Suppressor macrophage treated with lipopolysaccharide for 4 hours (primary cell): Measurements from ENCODE around the gene ZNF423.

Experiments
- DNase-seq: peaks from one replicate; pipeline ENCODE4 v3.0.0-alpha.2; 2020

ZNF423 gene

GRCh38 chr16:49659356-49659755 lies 196.6 kb downstream of the ZNF423 start:
- no peak for DNase-seq

- DNase-seq: no peak
Measured at GRCh38 chr16:49658531-49658930, 197.4 kb downstream of the ZNF423 start.

DNA sequence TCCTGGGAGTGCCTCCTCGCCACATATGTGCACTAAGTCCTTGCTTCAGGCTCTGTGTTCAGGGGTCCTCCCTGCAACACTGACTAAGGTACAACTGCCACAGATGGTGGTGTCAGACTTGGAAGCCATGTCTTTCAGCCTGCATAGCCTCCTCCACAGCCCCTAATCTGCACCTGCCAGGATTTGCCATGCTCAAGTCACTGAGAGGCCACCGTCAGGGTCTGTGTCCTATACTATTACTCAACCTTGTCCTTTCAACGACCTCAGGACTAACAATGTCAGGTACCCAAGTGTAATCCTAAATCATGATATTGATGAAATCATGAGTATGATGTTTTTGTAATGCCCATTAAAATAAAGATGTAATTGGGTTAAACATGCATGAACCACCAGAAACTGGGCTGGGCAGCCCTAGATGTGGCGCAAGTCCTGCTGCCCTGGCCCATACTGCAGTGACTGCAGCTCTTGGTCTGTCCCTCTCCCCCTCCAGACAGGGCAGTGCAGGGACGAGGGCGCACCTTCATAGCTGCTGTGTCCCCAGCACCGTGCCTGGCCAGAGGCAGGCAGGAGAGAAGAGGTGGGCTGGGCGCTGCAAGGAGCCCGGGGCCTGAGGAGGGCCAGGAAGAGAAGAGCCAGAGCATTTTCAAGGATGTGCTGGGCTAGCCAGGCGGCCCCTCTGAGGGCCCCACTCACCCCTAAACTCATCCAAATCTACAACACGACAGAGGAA lies 198.0 kb downstream of the ZNF423 start:
- DNase-seq: no peak

DNA sequence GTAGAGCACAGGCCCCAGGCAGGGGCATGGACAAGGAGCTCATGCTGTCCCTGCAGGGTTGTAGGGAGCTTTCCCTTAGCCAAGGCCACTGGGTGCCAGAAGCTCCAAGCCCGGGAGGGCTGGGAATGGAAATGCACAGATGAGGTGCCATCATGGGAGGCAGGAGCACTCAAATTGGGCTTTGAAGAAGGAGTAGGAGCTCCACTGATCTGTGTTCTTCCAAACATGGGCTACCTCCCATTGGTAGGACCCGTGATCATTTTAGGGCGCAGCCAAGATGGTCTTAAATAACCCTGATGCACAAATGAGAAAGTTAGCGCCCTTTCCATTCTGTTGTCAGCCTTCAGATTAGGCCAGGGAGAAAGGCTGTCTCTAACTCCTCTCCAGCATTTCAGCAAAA lies 201.5 kb downstream of the ZNF423 start:
- DNase-seq: no peak

GRCh38 chr16:49653577-49653976 lies 202.3 kb downstream of the ZNF423 start:
- DNase-seq: no peak

DNA sequence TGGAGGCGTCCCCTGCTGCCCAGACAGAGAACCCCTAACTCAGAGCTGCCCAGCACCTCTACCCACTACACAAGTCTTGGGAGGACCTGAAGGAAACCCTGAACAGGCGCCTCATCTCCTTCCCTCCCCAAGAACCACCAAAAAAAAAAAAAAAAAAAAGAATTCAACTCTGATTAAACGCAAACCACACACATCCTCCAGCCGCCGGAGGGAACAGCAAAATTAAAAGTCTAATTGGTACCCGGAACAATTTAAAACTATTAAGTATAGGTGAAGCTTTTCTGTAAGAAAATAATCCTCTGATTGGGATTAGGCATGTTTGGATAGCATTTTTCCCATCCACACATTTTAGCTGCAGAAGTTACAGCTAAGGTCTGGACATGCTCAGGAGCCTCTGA lies 202.7 kb downstream of the ZNF423 start:
- DNase-seq: no peak

GRCh38 chr16:49652456-49653172 lies 203.3 kb downstream of the ZNF423 start:
- no peak for DNase-seq

- no peak for DNase-seq
Measured at GRCh38 chr16:49651996-49652395, 203.9 kb downstream of the ZNF423 start.

DNA sequence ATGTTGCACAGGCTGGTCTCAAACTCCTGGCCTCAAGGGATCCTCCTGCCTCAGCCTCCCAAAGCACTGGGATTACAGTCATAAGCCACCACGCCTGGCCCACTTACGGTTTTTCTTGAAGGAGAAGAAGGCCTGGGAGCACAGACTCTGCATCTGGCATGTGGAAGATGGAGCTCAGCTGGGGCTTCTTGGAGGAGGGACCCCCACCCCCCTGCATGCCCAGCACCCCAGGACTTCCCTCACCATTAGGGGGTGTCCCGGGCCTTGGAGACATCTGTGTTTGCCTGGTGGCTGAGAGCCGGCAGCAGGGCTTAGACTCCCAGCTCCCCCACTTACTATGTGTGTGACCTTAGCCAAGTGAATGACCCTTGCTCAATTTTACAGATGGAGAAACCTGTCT lies 204.7 kb downstream of the ZNF423 start:
- no peak for DNase-seq

DNA sequence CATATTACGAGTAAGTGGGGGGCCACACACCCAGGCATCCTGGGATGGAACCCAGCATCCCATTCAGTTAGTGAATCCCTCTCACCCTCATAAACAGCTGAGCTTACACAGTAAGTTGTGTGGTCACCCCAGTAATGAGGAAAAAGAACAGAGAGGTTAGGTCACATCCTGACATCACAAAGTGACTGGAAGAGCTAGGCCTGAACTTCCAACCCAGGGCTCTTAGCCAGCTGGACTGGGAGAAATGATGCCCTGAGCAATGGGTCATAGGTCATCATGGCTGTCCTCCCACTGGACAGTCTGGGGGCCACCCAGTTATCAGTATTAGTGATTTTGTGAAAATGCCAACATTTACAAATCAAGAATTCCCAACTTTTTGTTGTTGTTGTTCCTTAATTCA lies 205.3 kb downstream of the ZNF423 start:
- DNase-seq: no peak

DNA sequence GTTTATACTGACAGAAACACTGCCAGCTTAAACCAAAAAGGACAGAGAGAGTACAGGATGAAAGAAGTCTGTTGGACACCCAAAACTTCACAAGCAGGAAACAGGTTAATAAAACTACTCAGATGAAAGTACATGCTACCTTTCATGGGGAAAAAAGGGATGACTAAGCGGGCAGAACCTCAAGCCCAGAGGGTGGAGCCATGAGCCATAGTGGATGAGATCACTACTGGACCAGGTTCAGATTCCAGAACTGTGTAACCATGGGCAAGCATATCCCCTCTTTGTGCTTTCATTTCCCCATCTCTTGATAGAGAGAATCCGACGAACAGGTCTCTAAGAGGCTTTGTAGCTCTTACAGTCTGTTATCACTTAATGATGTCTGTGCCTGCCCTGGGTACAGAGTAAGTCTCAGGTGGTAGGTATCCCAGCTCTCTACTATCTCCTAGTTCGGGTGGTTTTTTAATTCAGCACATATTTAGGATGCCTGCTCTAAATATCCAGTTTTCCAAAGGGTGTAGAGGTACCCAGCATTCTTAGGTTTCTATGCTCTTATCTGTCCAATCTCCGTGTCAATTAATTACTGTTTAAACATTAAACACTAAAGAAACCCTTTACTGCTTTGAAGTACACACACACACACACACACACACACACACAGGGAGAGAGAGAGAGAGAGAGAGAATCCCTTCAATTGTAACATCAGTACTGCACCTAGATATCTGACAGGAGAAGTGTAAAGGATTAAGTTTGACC lies 206.7 kb downstream of the ZNF423 start:
- DNase-seq: no peak

GRCh38 chr16:49647673-49648072 lies 208.2 kb downstream of the ZNF423 start:
- no peak for DNase-seq

GRCh38 chr16:49645263-49645662 lies 210.6 kb downstream of the ZNF423 start:
- DNase-seq: no peak

DNA sequence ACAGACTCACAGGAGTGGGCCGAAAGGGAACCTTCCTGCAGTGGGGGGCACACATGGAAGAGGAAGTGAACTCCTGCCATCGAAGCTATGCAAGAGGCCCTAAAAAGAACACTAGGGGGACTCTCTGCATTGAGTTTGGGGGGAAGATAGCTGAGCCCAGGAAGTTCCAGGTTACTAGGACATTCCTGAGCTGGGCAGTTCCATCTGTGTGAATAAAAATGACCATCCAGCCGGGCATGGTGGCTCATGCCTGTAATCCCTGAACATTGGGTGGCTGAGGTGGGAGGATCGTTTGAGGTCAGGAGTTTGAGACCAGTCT lies 211.8 kb downstream of the ZNF423 start:
- DNase-seq: no peak

GRCh38 chr16:49643429-49644144 lies 212.3 kb downstream of the ZNF423 start:
- no peak for DNase-seq

- no peak for DNase-seq
Measured at GRCh38 chr16:49641250-49641649, 214.7 kb downstream of the ZNF423 start.

GRCh38 chr16:49640581-49640980 lies 215.3 kb downstream of the ZNF423 start:
- DNase-seq: no peak

DNA sequence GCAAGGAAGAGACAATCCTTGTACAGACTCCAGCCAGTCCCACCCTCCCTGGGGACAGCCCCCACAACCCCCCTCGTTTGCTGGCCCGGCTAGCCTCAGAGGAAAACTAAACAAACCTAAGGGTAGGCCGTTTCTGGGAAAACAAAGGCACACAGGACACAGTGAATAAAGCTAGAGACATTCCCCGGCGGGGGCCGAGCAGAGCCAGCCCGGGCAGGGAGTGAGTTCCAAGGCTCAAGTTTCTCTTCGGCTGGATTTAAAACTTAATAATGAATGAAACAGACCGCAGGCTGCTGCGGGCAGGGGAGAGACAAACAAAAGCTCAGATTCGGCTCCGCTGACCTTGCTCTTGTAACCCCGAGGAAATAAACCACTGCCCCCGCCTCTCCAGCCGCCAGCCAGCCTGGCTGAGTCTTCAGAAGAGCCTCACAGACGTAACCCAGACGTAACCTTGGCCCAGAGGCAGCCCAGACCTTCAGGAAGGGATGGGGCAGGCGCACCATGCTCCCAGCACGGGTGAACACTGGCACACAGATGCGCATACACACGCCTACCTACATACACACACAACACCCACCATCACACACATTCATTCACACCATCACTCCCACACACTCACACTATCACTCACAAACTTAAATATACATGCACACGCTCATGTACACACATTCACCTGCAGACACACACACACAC lies 216.0 kb downstream of the ZNF423 start:
- DNase-seq: no peak

- DNase-seq: no peak
Measured at GRCh38 chr16:49638673-49639610, 217.0 kb downstream of the ZNF423 start.

DNA sequence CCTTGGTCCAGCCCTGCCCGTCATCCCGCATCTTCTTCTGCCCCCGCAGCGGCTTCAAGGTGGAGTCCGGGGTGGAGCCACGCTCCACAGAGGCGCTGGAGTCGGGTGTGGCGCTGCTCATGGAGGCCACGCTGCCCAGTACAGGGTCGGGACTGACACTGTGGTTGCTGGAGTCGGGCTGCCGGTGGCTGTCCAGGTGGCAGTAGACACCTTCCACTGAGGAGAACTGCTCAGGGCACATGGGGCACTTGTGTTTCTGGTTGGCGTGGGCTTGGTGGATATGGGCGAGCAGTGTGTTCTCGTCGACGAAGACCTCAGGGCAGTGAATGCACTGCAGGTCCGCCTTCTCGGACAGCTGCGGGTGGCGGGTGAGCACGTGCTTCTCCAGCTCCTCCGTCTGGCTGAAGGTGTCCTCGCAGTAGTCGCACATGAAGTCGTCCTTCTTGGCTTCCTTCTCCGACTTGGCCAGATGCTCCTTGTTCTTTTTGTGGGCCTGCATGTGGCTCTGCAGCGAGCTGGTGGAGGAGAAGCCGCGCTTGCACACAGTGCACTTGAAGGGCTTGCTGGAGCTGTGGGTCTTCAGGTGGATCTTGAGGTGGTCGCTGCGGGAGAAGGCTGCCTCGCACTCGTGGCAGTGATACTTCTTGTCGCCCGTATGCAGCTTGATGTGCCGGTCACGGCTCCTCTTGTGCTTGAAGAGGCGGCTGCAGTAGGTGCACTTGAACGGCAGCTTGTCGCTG lies 217.8 kb downstream of the ZNF423 start:
- no peak for DNase-seq

DNA sequence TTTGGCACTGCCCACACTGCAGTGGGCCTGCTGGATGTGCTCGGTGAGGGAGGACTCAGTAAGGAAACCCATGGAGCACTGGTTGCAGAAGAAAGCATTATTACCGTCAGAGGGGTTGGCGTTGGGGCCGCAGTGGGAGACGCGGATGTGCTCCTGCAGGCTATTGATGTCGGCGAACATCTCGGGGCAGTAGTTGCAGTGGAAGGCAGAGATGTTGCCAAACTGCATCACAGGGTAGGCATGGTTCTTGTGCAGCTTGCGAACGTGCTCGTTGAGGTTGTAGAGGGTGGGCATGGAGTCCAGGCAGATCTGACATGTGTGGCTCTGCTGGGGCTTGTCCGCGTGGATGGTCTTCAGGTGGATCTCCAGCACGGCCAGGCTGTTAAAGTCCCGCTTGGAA lies 218.4 kb downstream of the ZNF423 start:
- DNase-seq: no peak
